Calu3 (cell line): ENCODE measurements around the gene HIVEP2. TPM values are rescaled to one million over a fixed set of nuclear protein-coding genes. Genes with fewer than 3 reads are reported as not detected.

ENCODE experiments used
- BruUV-seq: library from RNA; stranded (reverse); fragments of 400-500 nt; replicated peaks from 2 replicates; lab custom pipeline; 2021; lab: Mats Ljungman, UMichigan
- CTCF ChIA-PET: fragments of 300-600 bp; sonication (Branson Sonifier 250); formaldehyde crosslinking; loops from one replicate; lab custom pipeline; 2022; ENCODE audit warnings: antibody characterized with exemption; lab: Charles Lee
- DNase-seq: peaks from one replicate; pipeline ENCODE4 v3.0.0; 2022
- H3K27ac Mint-ChIP-seq: one replicate; pipeline ENCODE4 v1.8.0; 2022; ENCODE audit warnings: mixed read lengths; ENCODE audit not compliant: unreplicated experiment
- H3K27me3 Mint-ChIP-seq: one replicate; pipeline ENCODE4 v1.8.0; 2022; ENCODE audit warnings: mixed read lengths; ENCODE audit not compliant: unreplicated experiment
- H3K36me3 Mint-ChIP-seq: one replicate; pipeline ENCODE4 v1.8.0; 2022; ENCODE audit warnings: mild to moderate bottlenecking, moderate library complexity, mixed read lengths; ENCODE audit not compliant: insufficient read depth, unreplicated experiment
- H3K4me1 Mint-ChIP-seq: one replicate; pipeline ENCODE4 v1.8.0; 2022; ENCODE audit warnings: mild to moderate bottlenecking, low read depth, mixed read lengths; ENCODE audit not compliant: unreplicated experiment
- H3K4me3 Mint-ChIP-seq: one replicate; pipeline ENCODE4 v1.8.0; 2022; ENCODE audit warnings: mild to moderate bottlenecking, low read depth, moderate library complexity, mixed read lengths; ENCODE audit not compliant: unreplicated experiment
- H3K9me3 Mint-ChIP-seq: one replicate; pipeline ENCODE4 v1.8.0; 2022; ENCODE audit warnings: low read depth, mixed read lengths; ENCODE audit not compliant: unreplicated experiment
- CTCF ChIP-seq: fragments of 200-600 bp; IDR thresholded peaks from one replicate; pipeline ENCODE4 v1.8.0; 2022; ENCODE audit warnings: antibody characterized with exemption; ENCODE audit not compliant: unreplicated experiment
- intact Hi-C: fragments of 100-400 bp; cut with micrococcal nuclease; formaldehyde crosslinking; loops from one replicate; pipeline ENCODE4 v1.10.0; 2022; ENCODE audit not compliant: unreplicated experiment
- total RNA-seq: library from RNA; stranded (reverse); gene quantifications from 2 replicates; pipeline ENCODE4 v1.2.3, GENCODE V29; 2022

The HIVEP2 gene
- total RNA-seq, 1 experiment from 2014 or later, result 18.4 TPM

GRCh38 chr6:142887517-142887916 lies 57.5 kb downstream of the HIVEP2 start:
- intact Hi-C loops, result loop anchor here (5.0 kb wide), 3 partner anchors 35 to 195 kb away; no protein-coding TSS in a partner anchor
- H3K27me3 Mint-ChIP-seq, result no peaks in the 10 kb centered on the region
- H3K9me3 Mint-ChIP-seq, result no peaks in the 10 kb centered on the region
- H3K4me3 Mint-ChIP-seq, result no peak overlapping the region
- no TSS peak for BruUV-seq
- no peak for DNase-seq
- CTCF ChIA-PET, result no interaction called here
- no peak for TF ChIP-seq CTCF
- no peak overlapping the region for H3K27ac Mint-ChIP-seq
- peaks cover 49% of the 10 kb centered on the region for H3K4me1 Mint-ChIP-seq
- peaks cover 18% of the 10 kb centered on the region for H3K36me3 Mint-ChIP-seq

DNA sequence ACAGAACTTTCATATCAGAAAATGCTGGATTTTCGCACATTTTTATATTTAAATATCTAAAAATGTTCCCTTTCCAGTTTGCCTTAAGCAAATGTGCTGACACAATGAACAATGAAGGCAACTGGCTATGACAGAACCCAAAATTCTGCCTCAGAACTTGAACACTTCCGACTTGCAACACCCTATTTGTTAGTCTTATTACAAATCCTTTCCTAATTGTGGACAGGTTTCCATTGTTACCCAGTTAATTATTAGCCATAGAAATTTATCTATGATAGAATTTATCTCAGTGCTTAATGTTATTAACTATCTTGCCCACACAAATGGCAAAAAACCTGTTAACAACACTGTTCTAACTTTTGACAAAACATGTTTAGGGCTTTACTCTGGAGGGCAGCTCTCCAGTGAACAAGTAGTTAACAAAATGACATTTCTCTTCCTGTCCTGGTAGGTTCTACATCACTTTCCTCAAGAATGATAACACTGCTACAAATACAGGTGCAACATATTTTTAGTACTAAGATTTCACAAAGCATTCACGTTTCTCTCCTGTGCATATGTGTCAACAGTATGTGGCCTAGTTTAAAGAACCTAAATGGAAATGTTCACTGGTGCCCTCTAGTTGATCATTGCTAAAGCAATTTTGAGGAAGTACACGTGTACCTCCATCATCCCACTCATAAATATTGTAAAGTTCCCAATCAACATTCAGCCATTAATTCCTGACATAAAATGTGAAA lies 58.4 kb downstream of the HIVEP2 start:
- no TSS peak for BruUV-seq
- no peaks in the 10 kb centered on the region for H3K9me3 Mint-ChIP-seq
- peaks cover 18% of the 10 kb centered on the region for H3K36me3 Mint-ChIP-seq
- H3K4me1 Mint-ChIP-seq, result peaks cover 40% of the 10 kb centered on the region
- no peaks in the 10 kb centered on the region for H3K27me3 Mint-ChIP-seq
- DNase-seq, result no peak
- TF ChIP-seq CTCF, result no peak
- peak overlapping the region; percentile 80 for H3K27ac Mint-ChIP-seq
- H3K4me3 Mint-ChIP-seq, result no peak overlapping the region
- intact Hi-C loops, result loop anchor here (5.0 kb wide), 3 partner anchors 34 to 194 kb away; no protein-coding TSS in a partner anchor
- CTCF ChIA-PET, result interaction anchor here (1.2 to 3.0 kb wide), 2 partner anchors 14 to 56 kb away, joined by 3 to 15 read pairs; no protein-coding TSS in a partner anchor

DNA sequence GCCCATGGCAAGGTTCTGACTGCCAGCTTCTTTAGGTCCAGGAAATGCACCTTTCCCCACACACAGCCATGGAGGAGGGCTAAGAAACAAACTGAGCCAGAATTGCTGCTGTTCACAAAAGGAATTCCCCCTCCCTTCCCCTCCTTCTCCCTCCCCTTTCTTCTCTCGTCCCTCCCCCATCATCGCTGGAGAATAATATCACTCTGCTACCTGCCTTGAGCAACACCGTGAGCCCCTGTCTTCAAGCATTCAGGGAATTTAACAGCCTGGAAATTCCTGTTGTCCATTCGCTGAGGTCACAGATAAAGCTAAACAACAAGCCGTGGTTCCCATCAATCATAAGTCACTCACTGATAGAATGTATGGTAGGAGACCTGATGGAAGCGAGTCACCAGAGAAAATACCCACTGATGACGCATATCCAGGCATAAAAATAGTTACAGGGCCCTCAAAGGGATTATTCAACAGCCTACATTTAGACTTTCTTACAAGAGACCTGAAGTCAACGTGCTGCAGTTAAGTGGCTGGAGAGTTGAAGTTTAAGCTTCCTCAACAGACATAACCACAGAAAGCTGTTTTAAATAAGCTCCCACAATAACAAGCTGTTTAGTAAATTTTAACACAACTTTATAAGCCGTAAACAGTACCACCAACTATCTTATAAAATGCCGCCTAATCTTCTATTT lies 59.7 kb downstream of the HIVEP2 start:
- DNase-seq, result peak; percentile 71
- BruUV-seq, result no TSS peak
- Mint-ChIP-seq H3K27me3 (no peaks in the 10 kb centered on the region), H3K4me1 (peaks cover 38% of the 10 kb centered on the region), H3K36me3 (peaks cover 18% of the 10 kb centered on the region), H3K27ac (peak overlapping the region; percentile 80), H3K9me3 (no peaks in the 10 kb centered on the region), H3K4me3 (peak overlapping the region; percentile 47)
- intact Hi-C loops, result loop anchor here (2.0 to 5.0 kb wide), 4 partner anchors 33 to 193 kb away; no protein-coding TSS in a partner anchor
- TF ChIP-seq CTCF, result no peak
- CTCF ChIA-PET, result interaction anchor here (0.6 to 3.0 kb wide), 9 partner anchors 13 to 278 kb away, joined by 3 to 15 read pairs (median 4); no protein-coding TSS in a partner anchor

DNA sequence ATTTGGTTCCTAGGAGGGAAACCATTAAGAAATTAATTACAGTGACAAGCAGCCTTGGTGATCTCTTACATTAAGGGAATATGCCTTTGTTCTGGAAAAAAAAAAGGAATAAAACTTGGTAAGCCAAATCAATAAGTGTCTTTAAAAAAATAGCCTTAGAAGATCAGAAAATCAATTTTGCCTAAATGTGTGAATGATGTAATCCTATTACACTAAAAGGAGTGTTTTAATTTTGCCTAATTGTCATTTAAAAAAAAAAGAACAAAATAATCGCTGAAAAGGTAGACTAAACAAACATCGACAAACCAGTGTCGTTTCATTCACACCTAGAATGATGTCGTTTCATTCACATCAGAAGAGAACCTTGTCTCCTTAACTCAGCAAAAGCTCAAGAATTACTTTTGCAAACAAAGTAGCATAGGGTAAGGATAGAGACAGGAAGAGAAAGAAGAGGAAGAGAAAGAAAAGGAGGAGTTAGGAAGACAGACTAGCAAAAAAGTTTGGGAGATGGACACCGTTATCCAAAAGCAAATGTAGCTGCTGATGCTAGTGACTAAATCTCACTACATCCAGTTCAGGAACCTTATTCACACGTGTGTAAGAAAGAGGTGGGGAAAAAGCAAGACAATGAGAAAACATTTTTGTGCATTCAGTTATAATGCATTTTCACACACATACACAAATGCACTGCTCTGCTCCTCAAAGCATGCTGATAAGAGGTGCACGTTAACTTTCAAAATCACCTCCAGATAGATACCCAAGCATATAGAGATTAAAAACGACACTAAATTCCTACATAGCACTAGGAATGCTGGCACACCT lies 60.6 kb downstream of the HIVEP2 start:
- no peaks in the 10 kb centered on the region for H3K27me3 Mint-ChIP-seq
- peak overlapping the region; percentile 47 for H3K4me3 Mint-ChIP-seq
- peaks cover 18% of the 10 kb centered on the region for H3K36me3 Mint-ChIP-seq
- peaks cover 38% of the 10 kb centered on the region for H3K4me1 Mint-ChIP-seq
- intact Hi-C loops, result loop anchor here (2.0 to 5.0 kb wide), 4 partner anchors 32 to 192 kb away; no protein-coding TSS in a partner anchor
- peak overlapping the region; percentile 80 for H3K27ac Mint-ChIP-seq
- CTCF ChIA-PET, result interaction anchor here (0.6 to 3.0 kb wide), 4 partner anchors 12 to 763 kb away, joined by 3 to 15 read pairs (median 3); no protein-coding TSS in a partner anchor
- TF ChIP-seq CTCF, result no peak
- TSS peak; percentile 93 for BruUV-seq
- H3K9me3 Mint-ChIP-seq, result no peaks in the 10 kb centered on the region
- DNase-seq, result no peak
